ENCODE results near the gene CPEB3. TPM values are rescaled to one million over a fixed set of nuclear protein-coding genes. Genes with fewer than 3 reads are reported as not detected.

Gene CPEB3
- total RNA-seq, 2 experiments from 2014 or later: 0.66 to 3.2 TPM

DNA sequence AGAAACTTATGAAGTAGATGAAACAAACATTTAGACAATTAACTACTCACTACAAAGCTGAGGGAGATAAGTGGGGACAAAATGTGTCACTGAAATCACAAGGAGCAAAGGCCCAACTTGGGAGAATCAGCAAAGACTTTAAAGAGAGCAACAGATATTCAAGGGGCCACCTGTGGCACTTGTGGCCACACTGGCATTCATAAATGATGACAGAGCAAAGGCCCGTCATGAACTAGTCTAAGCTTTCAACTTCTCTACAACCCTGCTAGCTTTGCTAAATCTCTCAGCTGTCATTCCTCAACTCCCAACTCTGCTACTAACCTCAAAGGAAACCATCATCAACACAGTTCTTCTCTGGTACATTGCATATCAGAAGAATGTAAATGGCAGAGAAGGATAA, 178.4 kb downstream of the CPEB3 start:
- Histone ChIP-seq H2AFZ (ENCODE audit: low read length) (no peak overlapping the region), H4K20me1 (ENCODE audit: insufficient read depth, low read length) (no peaks in the 10 kb centered on the region), H3K9me3 (ENCODE audit: low read length) (no peaks in the 10 kb centered on the region), H3K27ac (ENCODE audit: low read depth, low read length, poor library complexity, severe bottlenecking) (no peak overlapping the region), H3K4me2 (ENCODE audit: low read length) (no peak overlapping the region), H3K9me2 (ENCODE audit: insufficient read depth, low read length) (no peaks in the 10 kb centered on the region), H3K79me2 (ENCODE audit: insufficient read depth, low read depth, low read length) (no peaks in the 10 kb centered on the region), H3K4me1 (ENCODE audit: insufficient read depth, low read length, poor library complexity, severe bottlenecking) (no peaks in the 10 kb centered on the region), H3K4me3 (ENCODE audit: low read depth, low read length, poor library complexity, severe bottlenecking) (no peak overlapping the region), H3K36me3 (ENCODE audit: insufficient read depth, low read length) (no peaks in the 10 kb centered on the region)
- ChIA-PET POLR2A (interaction anchor here (0.8 kb wide), 1 partner anchor 33 kb away, joined by 3 read pairs; no protein-coding TSS in a partner anchor), CTCF (ENCODE audit: unreplicated experiment) (no interaction called here)
- no TSS peak for BruUV-seq (replicated peaks)
- no peak for DNase-seq (ENCODE audit: low spot score)
- TF ChIP-seq, protein P1, sequence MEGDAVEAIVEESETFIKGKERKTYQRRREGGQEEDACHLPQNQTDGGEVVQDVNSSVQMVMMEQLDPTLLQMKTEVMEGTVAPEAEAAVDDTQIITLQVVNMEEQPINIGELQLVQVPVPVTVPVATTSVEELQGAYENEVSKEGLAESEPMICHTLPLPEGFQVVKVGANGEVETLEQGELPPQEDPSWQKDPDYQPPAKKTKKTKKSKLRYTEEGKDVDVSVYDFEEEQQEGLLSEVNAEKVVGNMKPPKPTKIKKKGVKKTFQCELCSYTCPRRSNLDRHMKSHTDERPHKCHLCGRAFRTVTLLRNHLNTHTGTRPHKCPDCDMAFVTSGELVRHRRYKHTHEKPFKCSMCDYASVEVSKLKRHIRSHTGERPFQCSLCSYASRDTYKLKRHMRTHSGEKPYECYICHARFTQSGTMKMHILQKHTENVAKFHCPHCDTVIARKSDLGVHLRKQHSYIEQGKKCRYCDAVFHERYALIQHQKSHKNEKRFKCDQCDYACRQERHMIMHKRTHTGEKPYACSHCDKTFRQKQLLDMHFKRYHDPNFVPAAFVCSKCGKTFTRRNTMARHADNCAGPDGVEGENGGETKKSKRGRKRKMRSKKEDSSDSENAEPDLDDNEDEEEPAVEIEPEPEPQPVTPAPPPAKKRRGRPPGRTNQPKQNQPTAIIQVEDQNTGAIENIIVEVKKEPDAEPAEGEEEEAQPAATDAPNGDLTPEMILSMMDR (conservative IDR thresholded peaks at IDR 0.05; ENCODE audit: low read length): no peak
- TF ChIP-seq EZH2phosphoT487 (IDR thresholded peaks at IDR 0.05; ENCODE audit: borderline replicate concordance, low read depth, low read length): no peak
- intact Hi-C loops (cut with micrococcal nuclease; ENCODE audit: unreplicated experiment): no loop called here

DNA sequence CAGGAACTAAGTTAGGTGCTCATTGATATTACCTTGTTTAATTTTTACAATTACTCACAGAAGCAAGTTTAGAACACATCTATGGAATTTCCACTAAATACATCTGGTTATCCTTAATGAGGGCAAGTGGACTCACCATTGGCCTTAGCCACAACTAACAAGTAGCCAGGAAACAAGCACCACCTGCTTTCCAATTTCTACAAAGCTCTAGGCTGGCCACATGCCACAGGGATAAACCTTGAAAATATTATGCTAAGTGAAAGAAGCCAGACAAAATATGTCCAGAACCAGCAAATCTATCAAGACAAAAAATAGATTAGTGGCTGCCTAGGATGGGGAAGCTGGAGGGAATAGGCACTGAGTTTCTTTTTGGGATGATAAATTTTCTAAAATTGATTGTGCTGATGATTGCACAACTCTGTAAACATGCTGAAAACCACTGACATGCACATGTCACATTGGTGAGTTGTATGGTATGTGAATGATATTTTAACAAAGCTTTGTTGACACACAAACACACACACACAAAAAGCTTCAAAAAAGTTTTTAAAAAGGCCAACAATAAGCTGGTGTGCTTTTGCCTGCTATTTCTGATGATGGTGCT, 179.4 kb downstream of the CPEB3 start:
- H4K20me1 ChIP-seq (ENCODE audit: insufficient read depth, low read length): no peaks in the 10 kb centered on the region
- H3K4me3 ChIP-seq (ENCODE audit: low read depth, low read length, poor library complexity, severe bottlenecking): no peak overlapping the region
- H2AFZ ChIP-seq (ENCODE audit: low read length): no peak overlapping the region
- H3K79me2 ChIP-seq (ENCODE audit: insufficient read depth, low read depth, low read length): no peaks in the 10 kb centered on the region
- no peaks in the 10 kb centered on the region for H3K4me1 ChIP-seq (ENCODE audit: insufficient read depth, low read length, poor library complexity, severe bottlenecking)
- POLR2A ChIA-PET: interaction anchor here (0.6 to 1.0 kb wide), 4 partner anchors 17 to 776 kb away, joined by 3 to 7 read pairs (median 6); no protein-coding TSS in a partner anchor
- H3K36me3 ChIP-seq (ENCODE audit: insufficient read depth, low read length): no peaks in the 10 kb centered on the region
- intact Hi-C loops (cut with micrococcal nuclease; ENCODE audit: unreplicated experiment): no loop called here
- CTCF ChIA-PET (ENCODE audit: unreplicated experiment): no interaction called here
- TF ChIP-seq, protein P1 (conservative IDR thresholded peaks at IDR 0.05; ENCODE audit: low read length): no peak
- TF ChIP-seq EZH2phosphoT487 (IDR thresholded peaks at IDR 0.05; ENCODE audit: borderline replicate concordance, low read depth, low read length): no peak
- no peak overlapping the region for H3K4me2 ChIP-seq (ENCODE audit: low read length)
- no peaks in the 10 kb centered on the region for H3K9me3 ChIP-seq (ENCODE audit: low read length)
- BruUV-seq (replicated peaks): no TSS peak
- no peak for DNase-seq (ENCODE audit: low spot score)
- no peak overlapping the region for H3K27ac ChIP-seq (ENCODE audit: low read depth, low read length, poor library complexity, severe bottlenecking)
- no peaks in the 10 kb centered on the region for H3K9me2 ChIP-seq (ENCODE audit: insufficient read depth, low read length)

DNA sequence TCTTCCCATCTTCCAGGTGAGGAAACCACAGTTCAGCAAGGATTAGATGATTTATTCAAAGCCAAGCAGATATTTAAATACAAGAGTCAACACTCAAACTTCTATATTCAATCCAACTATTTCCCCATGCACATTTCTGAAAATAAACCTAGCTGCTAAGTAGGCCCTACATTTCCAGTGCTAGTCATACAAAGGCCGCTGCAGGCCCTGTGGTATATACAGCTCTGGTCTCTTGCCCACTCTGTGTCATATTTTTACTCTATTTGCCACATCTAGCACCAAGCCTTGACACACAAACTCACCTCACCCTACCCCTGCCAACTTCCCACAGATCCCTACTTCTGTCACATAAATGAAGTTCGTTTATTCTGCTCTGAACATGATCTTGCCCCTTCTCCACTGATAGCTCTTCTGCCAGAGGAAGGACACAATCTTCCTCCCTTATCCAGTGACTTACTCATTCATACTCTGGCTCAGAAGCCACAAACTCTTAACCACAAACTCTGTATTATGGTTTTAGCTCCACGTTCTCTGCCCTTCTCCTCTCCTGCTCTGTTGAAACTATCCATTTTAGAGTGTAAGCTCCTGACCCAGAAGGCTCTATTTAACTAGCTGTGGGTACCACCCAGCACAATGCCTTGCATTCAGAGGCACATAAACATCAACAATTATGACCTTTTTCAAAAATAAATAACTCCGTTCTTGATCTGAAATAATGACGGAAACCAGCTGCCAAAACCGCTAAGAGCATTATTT, 180.7 kb downstream of the CPEB3 start:
- CTCF ChIA-PET (ENCODE audit: unreplicated experiment): no interaction called here
- no TSS peak for BruUV-seq (replicated peaks)
- intact Hi-C loops (cut with micrococcal nuclease; ENCODE audit: unreplicated experiment): no loop called here
- TF ChIP-seq, protein P1 (conservative IDR thresholded peaks at IDR 0.05; ENCODE audit: low read length): no peak
- TF ChIP-seq EZH2phosphoT487 (IDR thresholded peaks at IDR 0.05; ENCODE audit: borderline replicate concordance, low read depth, low read length): no peak
- Histone ChIP-seq H4K20me1 (ENCODE audit: insufficient read depth, low read length) (no peaks in the 10 kb centered on the region), H3K9me3 (ENCODE audit: low read length) (no peaks in the 10 kb centered on the region), H3K4me3 (ENCODE audit: low read depth, low read length, poor library complexity, severe bottlenecking) (no peak overlapping the region), H3K36me3 (ENCODE audit: insufficient read depth, low read length) (no peaks in the 10 kb centered on the region), H3K4me1 (ENCODE audit: insufficient read depth, low read length, poor library complexity, severe bottlenecking) (no peaks in the 10 kb centered on the region), H3K27ac (ENCODE audit: low read depth, low read length, poor library complexity, severe bottlenecking) (no peak overlapping the region), H2AFZ (ENCODE audit: low read length) (no peak overlapping the region), H3K4me2 (ENCODE audit: low read length) (no peak overlapping the region), H3K9me2 (ENCODE audit: insufficient read depth, low read length) (no peaks in the 10 kb centered on the region), H3K79me2 (ENCODE audit: insufficient read depth, low read depth, low read length) (no peaks in the 10 kb centered on the region)
- no peak for DNase-seq (ENCODE audit: low spot score)
- POLR2A ChIA-PET: interaction anchor here (0.6 to 0.7 kb wide), 2 partner anchors 29 to 284 kb away, joined by 3 to 4 read pairs; no protein-coding TSS in a partner anchor
